ENCODE measurements around the gene TMEM94.

DNA sequence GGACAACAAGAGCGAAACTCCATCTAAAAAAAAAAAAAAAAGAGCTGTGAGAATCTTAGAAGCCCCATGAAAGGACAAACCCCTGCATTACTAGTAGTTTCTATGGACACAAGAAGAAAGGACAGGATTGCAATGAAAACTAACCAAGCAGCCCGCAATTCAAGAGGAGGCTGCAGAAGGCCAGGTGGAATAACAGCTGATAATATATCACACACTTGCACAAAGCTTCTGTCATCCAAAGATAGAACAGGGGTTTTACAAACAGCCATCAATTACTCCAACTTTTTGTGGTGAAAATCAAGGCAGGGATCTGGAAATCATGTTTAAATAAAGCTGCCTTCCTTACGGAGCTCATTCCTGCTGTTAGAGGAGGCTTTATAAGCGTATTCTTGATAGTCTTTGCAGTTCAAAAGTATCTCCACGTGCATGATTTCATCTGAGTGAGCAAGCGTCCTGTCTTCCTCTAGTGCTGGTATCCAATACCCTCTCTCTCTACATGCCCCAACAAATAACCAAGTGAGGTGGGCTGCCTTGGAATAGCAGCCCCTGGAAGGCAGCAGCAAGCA is 23.1 kb upstream of the TMEM94 start:
- TF ChIP-seq POLR2AphosphoS5 (IDR thresholded peaks at IDR 0.05; ENCODE audit: low read depth, low read length), result no peak
- no peak for TF ChIP-seq POLR2A (IDR thresholded peaks at IDR 0.05; ENCODE audit: low read depth, low read length)
- no peak for TF ChIP-seq TAF1 (IDR thresholded peaks at IDR 0.05; ENCODE audit: low read depth, low read length)
- TF ChIP-seq SPI1 (IDR thresholded peaks at IDR 0.05; ENCODE audit: low read depth, low read length), result no peak
- no peak for TF ChIP-seq PAX5 (IDR thresholded peaks at IDR 0.05; ENCODE audit: insufficient read depth, low read length, severe bottlenecking)

All from GM12891 (cell line).